Lung (tissue), 16 donors: ENCODE measurements around the gene CNGA3. TPM values are rescaled to one million over a fixed set of nuclear protein-coding genes. Genes with fewer than 3 reads are reported as not detected.
A peak's percentile ranks its signal among the peaks of the same experiment; 100 is the strongest.

Source experiments
- ATAC-seq: fragments of 200-7000 bp; cut with Tn5 transposase; one replicate; pipeline ENCODE4 v1.9.1; 2020; ENCODE audit warnings: moderate number of reproducible peaks; ENCODE audit not compliant: insufficient read depth, low FRiP score
- DNase-seq, 3 donors: peaks; one replicate each; pipeline ENCODE4 v3.0.0-alpha.2; 2013 to 2017
- H3K27ac ChIP-seq, 2 donors: one replicate each; pipeline ENCODE4 v1.5.1; 2013; ENCODE audit warnings: mild to moderate bottlenecking in 2 of 2, moderate library complexity in 2 of 2, control low read depth in 1 of 2, inconsistent platforms in 1 of 2, low read depth in 1 of 2, low read length in 1 of 2
- H3K27me3 ChIP-seq, 3 donors: one replicate each; pipeline ENCODE4 v1.5.1; 2013; ENCODE audit warnings: low read length in 2 of 3; ENCODE audit not compliant: control insufficient read depth in 3 of 3, insufficient read depth in 3 of 3
- H3K36me3 ChIP-seq, 4 donors: one replicate each; pipeline ENCODE4 v1.5.1; 2013; ENCODE audit warnings: low read length in 4 of 4, mild to moderate bottlenecking in 1 of 4, moderate library complexity in 1 of 4; ENCODE audit not compliant: control insufficient read depth in 4 of 4, insufficient read depth in 4 of 4
- H3K4me1 ChIP-seq, 5 donors: one replicate each; pipeline ENCODE4 v1.5.1; 2013; ENCODE audit warnings: low read length in 5 of 5, mild to moderate bottlenecking in 2 of 5, moderate library complexity in 1 of 5; ENCODE audit not compliant: control insufficient read depth in 5 of 5, insufficient read depth in 5 of 5
- H3K4me3 ChIP-seq: one replicate; pipeline ENCODE4 v1.5.1; 2013; ENCODE audit warnings: mild to moderate bottlenecking, control low read depth, moderate library complexity
- H3K9ac ChIP-seq, 2 donors: one replicate each; pipeline ENCODE4 v1.5.1; 2013; ENCODE audit warnings: low read length in 2 of 2, control low read depth in 1 of 2; ENCODE audit not compliant: insufficient read depth in 1 of 2
- H3K9me3 ChIP-seq, 4 donors: one replicate each; pipeline ENCODE4 v1.5.1; 2013; ENCODE audit warnings: low read length in 3 of 4, mild to moderate bottlenecking in 1 of 4, moderate library complexity in 1 of 4; ENCODE audit not compliant: control insufficient read depth in 4 of 4, insufficient read depth in 3 of 4
- CTCF ChIP-seq: IDR thresholded peaks from 2 replicates; pipeline ENCODE4 v1.5.1; 2012; ENCODE audit warnings: mild to moderate bottlenecking; ENCODE audit errors: control extremely low read depth, extremely low read depth
- WGBS, 2 donors: extraction: QIAGEN DNeasy Blood & Tissue Kit; methylation state at CpG; one replicate each; pipeline ENCODE4 v1.1.7; 2013; 5-methylcytosine and 5-hydroxymethylcytosine counted together
- long read RNA-seq, 5 donors: transcript quantifications; one replicate each; lab custom pipeline, GENCODE V29; 2026
- polyA plus RNA-seq, 2 donors: library from polyadenylated mRNA; stranded (reverse); fragments of 200-250 nt; gene quantifications; one replicate each; pipeline ENCODE4 v1.2.1, GENCODE V29; 2013
- total RNA-seq, 2 donors: library from RNA; depleted of rRNA in 1 of 2; stranded (reverse); fragments of >200 nt in 1 of 2; gene quantifications; one replicate each; pipeline ENCODE4 v1.2.1, GENCODE V29; 2014 to 2021
- donor health status: control.
- donor health status: control.
- donor health status: Bipolar disorder and iron deficiency.
- donor health status: healthy.
- donor health status: DM: yes; HTN: yes; CAD: no.

The CNGA3 gene
- total RNA-seq, result under 1 TPM; 0.23 to 0.40 TPM
- under 1 TPM; 0.06 to 0.13 TPM for polyA plus RNA-seq
- long read RNA-seq, donor 1, result 0 reads
- long read RNA-seq, donor 2, result 0 reads
- long read RNA-seq, donor 3, result 0 reads
- long read RNA-seq, donor 4, result 0 reads
- long read RNA-seq, donor 5, result 0 reads

GRCh38 chr2:98346311-98347236 is at the start of gene CNGA3:
CNGA3 (plus strand) TSS chr2:98346456; CDS start chr2:98369976, 23,520 bp downstream.
- Histone ChIP-seq H3K27ac (no peak within 1 kb of the TSS), H3K4me3 (no peak within 1 kb of the TSS), H3K36me3 (no peaks in the 10 kb centered on the region), H3K9ac (no peak within 1 kb of the TSS), H3K9me3 (peaks cover 0 to 13% (median 0%) of the 10 kb centered on the region in 4 donors), H3K4me1 (peaks cover 0 to 6% (median 0%) of the 10 kb centered on the region in 5 donors), H3K27me3 (peaks cover 4 to 79% (median 44%) of the 10 kb centered on the region in 3 donors)
- DNase-seq (peak; percentile 30 to 60 (median 51)), ATAC-seq (no peak)
- WGBS, 2 donors, result 3 to 5% methylated on average over 69 to 72 of the region's 72 CpGs
- no peak for TF ChIP-seq CTCF

DNA sequence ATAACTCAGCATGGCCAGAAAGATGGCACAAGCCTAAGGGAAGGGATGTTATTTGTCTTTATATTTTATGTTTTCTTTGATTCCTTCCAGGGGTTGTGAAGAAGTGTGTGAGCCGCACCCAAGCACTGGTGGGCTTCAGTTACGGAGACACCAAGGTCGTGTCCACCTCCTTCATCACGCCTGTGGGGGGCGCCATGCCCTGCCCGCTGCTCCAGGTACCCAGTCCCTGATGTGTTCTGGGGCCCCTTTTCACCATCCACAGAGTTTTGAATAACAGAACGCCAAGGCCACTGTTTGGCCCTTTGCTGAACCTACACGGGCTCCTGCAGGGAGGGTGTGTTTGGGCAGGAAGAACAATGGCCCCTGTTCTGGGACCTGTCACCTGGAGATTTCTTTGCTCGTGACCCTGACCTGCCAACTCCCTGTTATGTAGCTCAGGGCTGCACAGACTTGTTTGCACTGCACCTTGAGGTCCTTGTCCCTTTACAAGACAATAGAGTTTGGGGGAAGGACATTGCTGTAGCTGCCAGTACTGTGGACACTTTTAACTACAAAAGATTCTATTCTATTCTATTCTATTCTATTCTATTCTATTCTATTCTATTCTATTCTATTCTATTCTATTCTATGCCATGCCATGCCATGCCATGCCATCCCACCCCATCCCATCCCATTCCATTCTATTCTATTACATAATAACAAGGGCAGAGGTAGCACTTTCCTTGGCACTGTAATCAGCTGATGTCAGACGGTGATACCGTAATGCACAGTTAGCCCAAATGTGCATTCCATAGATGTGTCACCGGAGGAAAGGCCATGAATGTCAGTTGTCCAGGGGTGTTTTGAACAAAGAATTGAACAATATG is 48.2 kb upstream of the CNGA3 start:
- DNase-seq (no peak), ATAC-seq (no peak)
- H3K9me3 ChIP-seq, result no peaks in the 10 kb centered on the region
- no peaks in the 10 kb centered on the region for H3K36me3 ChIP-seq
- no peak for TF ChIP-seq CTCF
- H3K27ac ChIP-seq, result no peak overlapping the region
- peaks cover 0 to 1% (median 0%) of the 10 kb centered on the region in 5 donors for H3K4me1 ChIP-seq
- WGBS, 2 donors, result 74 to 80% methylated on average over 12 of the region's 12 CpGs
- no peak overlapping the region for H3K4me3 ChIP-seq
- H3K9ac ChIP-seq, result no peak overlapping the region
- peaks cover 0 to 6% (median 0%) of the 10 kb centered on the region in 3 donors for H3K27me3 ChIP-seq

GRCh38 chr2:98298683-98299164 is 47.5 kb upstream of the CNGA3 start:
- H3K9ac ChIP-seq, result no peak overlapping the region
- peaks cover 0 to 6% (median 0%) of the 10 kb centered on the region in 3 donors for H3K27me3 ChIP-seq
- no peaks in the 10 kb centered on the region for H3K36me3 ChIP-seq
- H3K9me3 ChIP-seq, result no peaks in the 10 kb centered on the region
- DNase-seq, result no peak
- H3K27ac ChIP-seq, result no peak overlapping the region
- WGBS, 2 donors, result 58 to 65% methylated on average over 6 of the region's 6 CpGs
- ATAC-seq, result no peak
- H3K4me3 ChIP-seq, result no peak overlapping the region
- peaks cover 0 to 1% (median 0%) of the 10 kb centered on the region in 5 donors for H3K4me1 ChIP-seq
- TF ChIP-seq CTCF, result no peak
